ENCODE data around the gene SLC39A6. TPM values are rescaled to one million over a fixed set of nuclear protein-coding genes. Genes with fewer than 3 reads are reported as not detected.
A peak's percentile ranks its signal among the peaks of the same experiment; 100 is the strongest.

The SLC39A6 gene
- total RNA-seq, 1 experiment from 2014 or later, result 33.9 TPM

- H2BK5ac ChIP-seq (ENCODE audit: insufficient read length, low read length), result no peak overlapping the region
- no peak overlapping the region for H2BK120ac ChIP-seq (ENCODE audit: low read depth, low read length, poor library complexity, severe bottlenecking)
- H2BK20ac ChIP-seq (ENCODE audit: low read depth, low read length, poor library complexity, severe bottlenecking), result no peak overlapping the region
- H3K9ac ChIP-seq (ENCODE audit: extremely low read depth, insufficient read length, low read length), result no peak overlapping the region
- H3K9me3 ChIP-seq (ENCODE audit: control insufficient read depth, low read depth, low read length), result no peaks in the 10 kb centered on the region
- H3K4ac ChIP-seq (ENCODE audit: low read depth, low read length), result no peak overlapping the region
- no CpG with 5 or more reads among the region's 31 CpGs for WGBS (ENCODE audit: extremely low coverage, insufficient read length, low lambda C conversion rate)
- H3K27ac Mint-ChIP-seq, result peak overlapping the region in 2 of 3 experiments; percentile 77 to 93; a peak in 4 of 7 replicates
- no peak overlapping the region for H2BK12ac ChIP-seq (ENCODE audit: insufficient read length, low read depth, low read length)
- peaks cover 2% of the 10 kb centered on the region for H3K23me2 ChIP-seq (ENCODE audit: insufficient read length, low read depth, low read length, poor library complexity, severe bottlenecking)
- H3K4me1 ChIP-seq (ENCODE audit: insufficient read depth, low read length), result no peaks in the 10 kb centered on the region
- no peaks in the 10 kb centered on the region for H3K27me3 ChIP-seq (ENCODE audit: insufficient read depth, low read length)
- peak; percentile 50 for DNase-seq
- H3K56ac ChIP-seq (ENCODE audit: insufficient read length, low read depth, low read length), result no peak overlapping the region
- no peaks in the 10 kb centered on the region; the same call in 1 of the 2 replicates for H3K27me3 Mint-ChIP-seq (ENCODE audit: low read depth)
- peaks cover 58% of the 10 kb centered on the region for H3K79me2 ChIP-seq (ENCODE audit: insufficient read depth, low read length)
- no peak overlapping the region for H4K8ac ChIP-seq (replicated peaks; ENCODE audit: insufficient read length, low read depth, low read length)
- H3K79me1 ChIP-seq (ENCODE audit: insufficient read depth, low read depth, low read length, poor library complexity, severe bottlenecking), result peaks cover 2% of the 10 kb centered on the region
- H2AK5ac ChIP-seq (ENCODE audit: insufficient read length, low read length), result no peak overlapping the region
- no peak overlapping the region for H3K27ac ChIP-seq (ENCODE audit: insufficient read length, low read depth, low read length)
- H3K4me3 Mint-ChIP-seq, result peak overlapping the region in 1 of 2 experiments; percentile 72; a peak in 3 of 5 replicates
- peaks cover 33 to 39% of the 10 kb centered on the region in 2 experiments for H3K4me1 Mint-ChIP-seq
- H3T11ph ChIP-seq (ENCODE audit: low read length), result no peak overlapping the region
- no peak overlapping the region for H3K18ac ChIP-seq (ENCODE audit: insufficient read length, low read depth, low read length)
- no peak overlapping the region for H4K91ac ChIP-seq (ENCODE audit: insufficient read length, low read depth, low read length)
- H3K23ac ChIP-seq (ENCODE audit: insufficient read length, low read depth, low read length), result no peak overlapping the region
- peaks cover 0 to 3% of the 10 kb centered on the region in 2 experiments; a peak in 1 of 5 replicates for H3K9me3 Mint-ChIP-seq
- peaks cover 10 to 17% (median 12%) of the 10 kb centered on the region in 3 experiments for H3K36me3 Mint-ChIP-seq (ENCODE audit: insufficient read depth in 1 of 3, low read depth in 3 of 3)
- H3K4me2 ChIP-seq (ENCODE audit: insufficient read depth, insufficient read length, low read length), result no peak overlapping the region
- no peak overlapping the region for H2AFZ ChIP-seq (ENCODE audit: low read length)
- H4K20me1 ChIP-seq (ENCODE audit: control insufficient read depth, insufficient read depth, insufficient read length), result no peaks in the 10 kb centered on the region
- H2BK15ac ChIP-seq (ENCODE audit: low read depth, low read length), result no peak overlapping the region
- TF ChIP-seq CTCF (conservative IDR thresholded peaks at IDR 0.05), result no peak
- H4K5ac ChIP-seq (ENCODE audit: insufficient read length, low read depth, low read length), result no peak overlapping the region
- H3K14ac ChIP-seq (ENCODE audit: insufficient read depth, low read length), result no peak overlapping the region
These were observed 64.9 kb downstream of the SLC39A6 start for GRCh38 chr18:36064027-36064808.

Data from H9 (cell line).